Brain microvascular endothelial cell (primary cell): ENCODE data around the gene LPAR2.

Source experiments
- DNase-seq: peaks from one replicate; pipeline ENCODE4 v3.0.0-alpha.2; 2020
- H3K27ac ChIP-seq: fragments of 250-450 bp; sonication (Bioruptor Pico); 2 replicates; pipeline ENCODE4 v1.5.1; 2020; ENCODE audit warnings: mild to moderate bottlenecking, moderate library complexity
- H3K27me3 ChIP-seq: fragments of 250-450 bp; sonication (Bioruptor Pico); replicated peaks from 2 replicates; pipeline ENCODE4 v1.5.1; 2020; ENCODE audit warnings: mild to moderate bottlenecking
- H3K36me3 ChIP-seq: fragments of 250-450 bp; sonication (Bioruptor Pico); replicated peaks from 2 replicates; pipeline ENCODE4 v1.5.1; 2020; ENCODE audit warnings: mild to moderate bottlenecking
- H3K4me3 ChIP-seq: 2 replicates; pipeline ENCODE4 v1.5.1; 2011; ENCODE audit warnings: low read depth, mild to moderate bottlenecking, control low read depth, low read length, moderate library complexity
- CTCF ChIP-seq: IDR thresholded peaks from 2 replicates; pipeline ENCODE4 v1.5.1; 2011; ENCODE audit warnings: low read depth, mild to moderate bottlenecking, moderate library complexity, low read length, control low read depth, inconsistent platforms; ENCODE audit errors: missing control alignments
- in situ Hi-C: cut with HindIII; loops from 2 replicates; pipeline ENCODE4 v1.10.0; 2017; ENCODE audit warnings: low sequenced_read_pairs, low pct_ligation_motif_present

Gene LPAR2

GRCh38 chr19:19584356-19584755, 43.7 kb downstream of the LPAR2 start:
- no peak for DNase-seq
- H3K36me3 ChIP-seq, result no peaks in the 10 kb centered on the region
- in situ Hi-C loops, result no loop called here
- H3K27ac ChIP-seq, result no peak overlapping the region
- no peaks in the 10 kb centered on the region for H3K27me3 ChIP-seq
- H3K4me3 ChIP-seq, result no peak overlapping the region
- TF ChIP-seq CTCF, result no peak

GRCh38 chr19:19582471-19582870, 45.5 kb downstream of the LPAR2 start:
- in situ Hi-C loops, result no loop called here
- Histone ChIP-seq H3K27ac (no peak overlapping the region), H3K4me3 (no peak overlapping the region), H3K36me3 (no peaks in the 10 kb centered on the region), H3K27me3 (no peaks in the 10 kb centered on the region)
- TF ChIP-seq CTCF, result no peak
- DNase-seq, result no peak

GRCh38 chr19:19581391-19581790, 46.6 kb downstream of the LPAR2 start:
- no peak for DNase-seq

GRCh38 chr19:19580418-19580817, 47.6 kb downstream of the LPAR2 start:
- Histone ChIP-seq H3K36me3 (no peaks in the 10 kb centered on the region), H3K4me3 (no peak overlapping the region), H3K27ac (no peak overlapping the region), H3K27me3 (no peaks in the 10 kb centered on the region)
- no peak for DNase-seq
- TF ChIP-seq CTCF, result no peak
- in situ Hi-C loops, result no loop called here

More at GRCh38 chr19:19581391-19581790, 46.6 kb downstream of the LPAR2 start:
- no peaks in the 10 kb centered on the region for H3K27me3 ChIP-seq
- TF ChIP-seq CTCF, result no peak
- in situ Hi-C loops, result no loop called here
- H3K27ac ChIP-seq, result no peak overlapping the region
- H3K36me3 ChIP-seq, result no peaks in the 10 kb centered on the region
- H3K4me3 ChIP-seq, result no peak overlapping the region

DNA sequence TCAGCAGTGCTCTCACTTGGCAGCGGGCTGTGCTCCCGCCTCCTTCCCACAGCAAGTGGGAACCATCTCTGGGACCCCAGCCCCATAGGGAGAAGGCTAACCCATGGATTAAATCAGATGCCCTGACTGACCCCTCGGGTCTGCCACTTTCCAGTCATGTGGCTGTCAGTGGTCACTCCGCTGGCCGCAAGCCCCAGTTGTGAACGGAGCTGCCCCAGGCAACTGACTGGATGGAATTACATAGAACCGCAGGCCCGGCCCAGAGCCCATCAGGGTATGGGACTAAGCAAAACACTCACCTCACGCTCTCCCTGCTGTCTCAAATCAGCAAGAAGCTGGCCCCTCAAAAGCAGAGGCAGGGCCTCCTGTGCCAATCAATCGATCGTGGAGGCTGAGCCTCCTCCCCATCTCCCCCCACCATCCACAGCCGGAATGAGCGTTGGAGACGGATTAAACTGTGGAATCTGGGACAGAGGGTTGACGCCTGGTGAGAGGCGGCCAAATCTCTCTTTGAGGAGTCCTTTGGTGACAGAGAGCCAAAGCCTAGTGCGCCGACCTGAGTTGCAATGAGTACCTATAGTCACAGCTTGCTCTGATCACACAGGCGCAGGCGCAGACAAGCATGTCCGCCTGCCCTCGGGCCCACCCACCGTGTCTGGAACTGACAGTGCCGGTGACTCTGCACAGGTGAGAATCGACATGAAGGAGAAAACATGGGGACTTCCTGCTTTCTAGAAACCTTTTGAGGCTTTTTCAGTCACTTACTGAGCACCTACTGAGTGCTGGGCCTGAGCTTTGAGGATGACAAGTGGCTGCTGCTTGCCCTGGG, 48.3 kb downstream of the LPAR2 start:
- H3K27me3 ChIP-seq, result no peaks in the 10 kb centered on the region
- H3K4me3 ChIP-seq, result no peak overlapping the region
- no peak for TF ChIP-seq CTCF
- DNase-seq, result no peak
- no peak overlapping the region for H3K27ac ChIP-seq
- in situ Hi-C loops, result no loop called here
- H3K36me3 ChIP-seq, result no peaks in the 10 kb centered on the region

DNA sequence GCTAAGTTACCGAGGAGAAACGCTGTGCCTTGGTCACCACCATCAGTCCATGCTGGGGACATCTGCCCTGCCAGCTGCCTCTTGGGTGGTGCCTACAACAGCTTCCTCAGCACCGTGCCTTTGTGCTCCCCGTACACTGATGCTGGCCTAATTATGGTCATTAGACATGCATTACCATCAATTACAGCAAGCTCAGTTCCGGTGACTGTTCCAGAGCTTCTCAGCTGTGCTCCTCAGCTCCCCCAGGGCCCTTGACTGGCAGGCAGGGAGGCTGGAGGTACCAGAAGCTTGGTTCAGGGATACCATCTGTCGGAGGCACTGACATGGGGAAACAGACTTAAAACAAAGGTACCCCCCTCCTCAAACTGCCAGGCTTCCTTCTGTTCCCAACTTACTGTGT, 49.8 kb downstream of the LPAR2 start:
- no peak for DNase-seq
- in situ Hi-C loops, result no loop called here
- TF ChIP-seq CTCF, result no peak
- Histone ChIP-seq H3K27me3 (no peaks in the 10 kb centered on the region), H3K36me3 (no peaks in the 10 kb centered on the region), H3K4me3 (no peak overlapping the region), H3K27ac (no peak overlapping the region)
